Transverse colon (tissue), 4 donors: ENCODE measurements around the gene EXOC1L. TPM values are rescaled to one million over a fixed set of nuclear protein-coding genes. Genes with fewer than 3 reads are reported as not detected.

Experiments
- DNase-seq: peaks from one replicate; pipeline ENCODE4 v3.0.0-alpha.2; 2019
- H3K27ac ChIP-seq, 4 donors: fragments of 200-600 bp; sonication (generic); 2 replicates each; pipeline ENCODE4 v1.5.1; 2016 to 2018; ENCODE audit warnings: inconsistent platforms in 4 of 4
- H3K27me3 ChIP-seq: fragments of 200-600 bp; sonication (generic); 2 replicates; pipeline ENCODE4 v1.5.1; 2017; ENCODE audit warnings: inconsistent platforms
- H3K36me3 ChIP-seq, 4 donors: fragments of 200-600 bp; sonication (generic); 2 replicates each; pipeline ENCODE4 v1.5.1; 2017 to 2019; ENCODE audit warnings: inconsistent platforms in 4 of 4
- H3K4me1 ChIP-seq, 4 donors: fragments of 200-600 bp; sonication (generic); 2 replicates each; pipeline ENCODE4 v1.5.1; 2017 to 2020; ENCODE audit warnings: inconsistent platforms in 4 of 4
- H3K4me3 ChIP-seq, 4 donors: fragments of 200-600 bp; sonication (generic); 1 replicate in 1 of 4; 2 replicates in 3 of 4; pipeline versions ENCODE4 v1.5.1 to v1.6.1; 2017 to 2019; ENCODE audit warnings: inconsistent platforms in 4 of 4
- H3K9me3 ChIP-seq, 2 donors: fragments of 200-600 bp; sonication (generic); 2 replicates each; pipeline ENCODE4 v1.5.1; 2017 to 2019; ENCODE audit warnings: inconsistent platforms in 2 of 2
- CTCF ChIP-seq, 5 experiments: fragments of 200-600 bp in 3 of 5; fragments of 450-650 bp in 2 of 5; sonication (generic) in 3 of 5; IDR thresholded peaks; 1 replicate in 2 of 5; 2 replicates in 3 of 5; pipeline ENCODE4 v1.5.1; 2016 to 2017; ENCODE audit warnings: antibody characterized with exemption in 5 of 5, inconsistent platforms in 3 of 5, mild to moderate bottlenecking in 2 of 5, moderate library complexity in 1 of 5
- EP300 ChIP-seq: sonication (generic); formaldehyde crosslinking; IDR thresholded peaks from one replicate; pipeline ENCODE4 v1.6.1; 2017; ENCODE audit warnings: antibody characterized with exemption, low read depth
- POLR2A ChIP-seq: fragments of 450-650 bp; IDR thresholded peaks from one replicate; pipeline ENCODE4 v1.6.1; 2016; ENCODE audit warnings: antibody characterized with exemption, mild to moderate bottlenecking, moderate library complexity
- POLR2AphosphoS5 ChIP-seq, 3 donors: sonication (generic); formaldehyde crosslinking; IDR thresholded peaks; one replicate each; pipeline ENCODE4 v1.6.1; 2016; ENCODE audit warnings: antibody characterized with exemption in 3 of 3
- WGBS, 2 donors: methylation state at CpG; one replicate each; pipeline ENCODE4 v1.1.5; 2018; ENCODE audit warnings: low coverage in 1 of 2; 5-methylcytosine and 5-hydroxymethylcytosine counted together
- in situ Hi-C, 4 donors: fragments of 200-750 bp; cut with MboI; loops; one replicate each; pipeline versions ENCODE4 v1.15.0 to v1.15.1; 2017; ENCODE audit warnings: low sequenced_read_pairs in 3 of 4, low pct_ligation_motif_present in 1 of 4, low pct_unique_long_range_greater_than_20kb in 1 of 4
- intact Hi-C: fragments of 100-400 bp; cut with DNase I; formaldehyde crosslinking; loops from one replicate; pipeline ENCODE4 v1.15.1; 2023; ENCODE audit warnings: low total_unique reads
- total RNA-seq, 4 donors: library from RNA; depleted of rRNA; stranded (reverse); fragments of >200 nt; gene quantifications; one replicate each; pipeline ENCODE4 v1.1.0, GENCODE V29; 2016

Gene EXOC1L
- total RNA-seq, 4 donors from 2014 or later, result not detected

- DNase-seq, result no peak
- intact Hi-C loops (no loop called here), in situ Hi-C loops (loop anchor here in 3 of 4 donors (25.0 kb wide), 2 partner anchors 513 to 538 kb away; partner anchors contain the start of gene SRD5A3 (in 2 of the 3))
- Histone ChIP-seq H3K36me3 (peaks cover 0 to 58% (median 29%) of the 10 kb centered on the region in 4 donors), H3K27me3 (no peaks in the 10 kb centered on the region), H3K9me3 (no peaks in the 10 kb centered on the region), H3K4me1 (no peaks in the 10 kb centered on the region), H3K4me3 (no peak overlapping the region), H3K27ac (no peak overlapping the region)
- TF ChIP-seq POLR2AphosphoS5 (IDR thresholded peaks at IDR 0.05), result no peak
- TF ChIP-seq CTCF (IDR thresholded peaks at IDR 0.05), result no peak
- TF ChIP-seq POLR2A, result no peak
- TF ChIP-seq EP300, result no peak
Measured at GRCh38 chr4:55874831-55875230, 55.2 kb downstream of the EXOC1L start.

GRCh38 chr4:55876387-55876786 lies 56.8 kb downstream of the EXOC1L start:
- no peaks in the 10 kb centered on the region for H3K9me3 ChIP-seq
- H3K4me1 ChIP-seq, result no peaks in the 10 kb centered on the region
- no peak for DNase-seq
- H3K27ac ChIP-seq, result no peak overlapping the region
- no peaks in the 10 kb centered on the region for H3K27me3 ChIP-seq
- H3K4me3 ChIP-seq, result no peak overlapping the region
- in situ Hi-C loops (no loop called here), intact Hi-C loops (no loop called here)
- TF ChIP-seq CTCF (IDR thresholded peaks at IDR 0.05) (no peak), POLR2AphosphoS5 (IDR thresholded peaks at IDR 0.05) (no peak), POLR2A (no peak), EP300 (no peak)
- peaks cover 0 to 55% (median 27%) of the 10 kb centered on the region in 4 donors for H3K36me3 ChIP-seq

- TF ChIP-seq POLR2A (no peak), CTCF (IDR thresholded peaks at IDR 0.05) (no peak), EP300 (no peak), POLR2AphosphoS5 (IDR thresholded peaks at IDR 0.05) (no peak)
- DNase-seq, result no peak
- Histone ChIP-seq H3K36me3 (peaks cover 0 to 45% (median 21%) of the 10 kb centered on the region in 4 donors), H3K27ac (no peak overlapping the region), H3K4me3 (no peak overlapping the region), H3K4me1 (no peaks in the 10 kb centered on the region), H3K9me3 (no peaks in the 10 kb centered on the region), H3K27me3 (no peaks in the 10 kb centered on the region)
- WGBS, 2 donors, result 95 to 100% methylated on average over 2 to 3 of the region's 3 CpGs
- intact Hi-C loops (no loop called here), in situ Hi-C loops (no loop called here)
Measured at GRCh38 chr4:55879224-55879623, 59.6 kb downstream of the EXOC1L start.

DNA sequence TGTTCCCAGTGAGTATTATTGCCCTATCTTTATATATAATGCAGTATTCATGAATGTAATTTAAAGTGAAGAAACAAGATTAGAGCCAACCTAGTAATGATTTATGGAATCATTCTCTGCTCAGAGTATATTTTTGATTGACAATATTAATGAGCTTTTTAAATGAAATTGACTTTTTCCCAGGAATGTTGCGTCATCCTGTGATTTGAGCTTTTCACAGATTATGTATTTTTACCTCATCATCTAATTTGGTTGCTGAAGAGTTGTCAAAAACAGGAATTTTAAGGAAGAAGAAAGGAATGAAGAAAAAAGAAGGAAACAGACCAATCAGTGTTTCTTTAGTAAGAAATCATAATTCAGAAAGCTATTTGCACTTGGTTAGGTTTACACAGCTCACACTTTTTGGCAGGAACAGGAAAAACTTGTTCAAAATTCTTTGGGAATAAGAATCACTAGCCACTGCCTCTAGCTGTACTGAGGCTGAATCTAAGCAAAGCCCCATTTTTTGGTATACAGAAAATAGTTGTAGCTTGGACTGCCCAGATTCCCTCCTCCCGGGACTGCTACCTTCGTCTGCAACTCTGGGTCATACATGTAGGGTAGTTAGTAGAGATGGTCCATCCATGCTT lies 61.2 kb downstream of the EXOC1L start:
- H3K36me3 ChIP-seq, result peaks cover 0 to 42% (median 18%) of the 10 kb centered on the region in 4 donors
- H3K9me3 ChIP-seq, result no peaks in the 10 kb centered on the region
- no peak for DNase-seq
- H3K4me3 ChIP-seq, result no peak overlapping the region
- H3K27ac ChIP-seq, result no peak overlapping the region
- WGBS, 2 donors, result 97 to 100% methylated on average over 1 to 3 of the region's 3 CpGs
- H3K4me1 ChIP-seq, result no peaks in the 10 kb centered on the region
- TF ChIP-seq EP300 (no peak), POLR2AphosphoS5 (IDR thresholded peaks at IDR 0.05) (no peak), POLR2A (no peak), CTCF (IDR thresholded peaks at IDR 0.05) (no peak)
- no peaks in the 10 kb centered on the region for H3K27me3 ChIP-seq
- intact Hi-C loops (no loop called here), in situ Hi-C loops (no loop called here)
